ENCODE measurements around the gene MAML2. TPM values are rescaled to one million over a fixed set of nuclear protein-coding genes. Genes with fewer than 3 reads are reported as not detected.

The MAML2 gene
- polyA plus RNA-seq, 3 donors = 30.0 to 33.8 (median 30.9) TPM

DNA sequence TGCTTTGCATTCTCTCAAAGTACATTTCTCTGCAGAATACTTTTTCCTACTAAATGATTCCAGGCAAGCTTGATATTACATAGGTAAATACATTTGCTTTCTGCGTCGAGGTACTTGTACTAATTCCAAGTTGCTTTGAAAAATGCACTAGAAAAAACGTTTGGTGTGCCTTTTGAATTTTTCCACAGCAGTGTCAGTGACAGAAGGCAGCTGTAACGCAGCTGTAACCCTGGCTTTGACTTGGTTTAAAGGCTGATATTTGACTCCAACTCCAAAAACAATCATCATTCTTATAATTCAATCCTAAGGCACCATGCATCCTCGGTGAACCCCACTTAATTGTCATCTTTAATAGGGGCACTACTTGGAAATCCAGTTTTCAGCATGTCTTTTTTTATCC, 125.0 kb downstream of the MAML2 start:
- DNase-seq (ENCODE audit: low read depth in 3 of 3, low spot score in 2 of 3) = no peak

DNA sequence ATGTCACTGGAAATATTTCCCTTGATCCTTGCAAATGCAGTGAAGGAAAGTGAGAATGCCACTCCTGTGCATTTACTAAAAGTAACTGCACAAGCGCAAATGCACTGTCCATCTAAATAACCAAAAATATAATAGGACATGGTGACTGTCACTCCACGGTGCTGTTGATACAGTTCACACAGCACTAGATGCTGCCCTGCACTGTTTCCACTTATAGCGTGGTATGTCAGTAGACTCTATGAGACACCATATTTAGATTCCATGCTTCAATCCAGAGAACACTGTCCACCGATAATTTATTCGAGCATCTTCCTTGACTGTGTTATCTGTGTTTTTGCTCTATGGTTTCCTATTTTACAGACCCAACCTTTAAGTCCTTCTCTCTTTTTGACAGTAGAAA, 125.8 kb downstream of the MAML2 start:
- DNase-seq (ENCODE audit: low read depth in 3 of 3, low spot score in 2 of 3) = no peak

DNA sequence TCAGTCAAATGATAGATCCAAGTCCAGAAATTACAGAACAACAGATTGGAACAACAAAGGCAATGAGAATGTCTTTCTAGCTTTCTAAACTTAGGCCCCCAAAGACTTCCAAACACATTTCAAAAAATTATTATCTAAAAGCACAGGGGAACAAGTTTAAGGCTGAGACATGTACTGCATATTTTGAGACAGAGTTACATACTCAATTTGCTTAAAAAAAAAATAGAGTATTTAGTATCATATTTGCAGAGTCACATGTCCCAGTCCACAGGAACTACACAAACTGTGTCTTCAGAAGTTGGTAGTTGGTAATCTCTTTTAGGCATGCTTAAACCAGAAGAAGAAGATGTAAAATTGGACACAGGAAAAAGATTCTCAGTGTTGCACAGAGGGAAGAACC, 127.2 kb downstream of the MAML2 start:
- DNase-seq (ENCODE audit: low read depth in 3 of 3, low spot score in 2 of 3) = no peak

DNA sequence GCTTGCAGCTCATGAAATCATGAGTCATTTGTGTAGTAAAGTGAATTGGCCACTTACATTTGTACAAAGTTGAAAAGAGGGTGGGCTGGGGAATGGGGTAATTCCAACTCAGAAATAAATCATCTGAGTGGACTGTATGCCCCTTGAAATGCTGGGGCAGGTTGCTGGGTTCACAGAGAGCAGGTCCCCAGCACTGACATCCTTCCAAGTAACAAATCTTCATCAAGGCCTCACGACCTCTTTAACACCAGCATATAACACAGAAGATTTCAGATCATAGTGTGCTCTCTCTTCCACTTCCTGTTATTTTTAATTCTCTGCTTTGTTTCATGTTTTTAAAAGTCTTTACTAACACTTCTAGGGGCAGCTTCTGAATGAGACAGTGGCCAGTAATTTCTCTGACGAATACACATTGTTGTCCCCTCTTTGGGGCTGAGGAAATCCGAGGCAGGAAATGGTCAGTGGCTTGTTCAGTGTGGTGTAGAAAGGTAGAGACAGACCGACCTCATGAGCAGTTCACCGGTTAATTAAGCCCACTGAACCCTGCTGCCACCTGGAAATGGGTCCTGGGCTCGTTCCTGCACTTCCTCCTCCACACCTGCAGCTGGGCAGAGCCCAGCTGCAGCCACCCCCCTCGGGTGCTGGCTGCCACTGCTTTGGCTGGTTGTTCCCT, 127.7 kb downstream of the MAML2 start:
- no peak for DNase-seq (ENCODE audit: low read depth in 3 of 3, low spot score in 2 of 3)

DNA sequence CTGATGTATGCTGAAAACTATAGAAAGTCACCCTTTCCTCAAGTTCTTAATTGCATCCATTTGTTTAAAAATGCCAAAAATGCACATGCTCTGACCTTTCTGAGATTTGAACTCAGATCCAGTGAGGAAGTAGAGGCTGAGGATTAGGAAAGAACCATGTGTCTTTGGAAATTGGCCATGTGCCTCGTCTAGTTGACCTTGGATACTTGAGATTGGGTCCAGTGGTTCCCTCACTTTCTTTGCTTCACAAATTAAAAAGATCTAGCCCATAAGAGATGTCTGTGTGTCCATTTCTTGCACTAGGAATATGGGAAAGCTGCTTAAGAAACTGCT, 128.3 kb downstream of the MAML2 start:
- no peak for DNase-seq (ENCODE audit: low read depth in 3 of 3, low spot score in 2 of 3)

DNA sequence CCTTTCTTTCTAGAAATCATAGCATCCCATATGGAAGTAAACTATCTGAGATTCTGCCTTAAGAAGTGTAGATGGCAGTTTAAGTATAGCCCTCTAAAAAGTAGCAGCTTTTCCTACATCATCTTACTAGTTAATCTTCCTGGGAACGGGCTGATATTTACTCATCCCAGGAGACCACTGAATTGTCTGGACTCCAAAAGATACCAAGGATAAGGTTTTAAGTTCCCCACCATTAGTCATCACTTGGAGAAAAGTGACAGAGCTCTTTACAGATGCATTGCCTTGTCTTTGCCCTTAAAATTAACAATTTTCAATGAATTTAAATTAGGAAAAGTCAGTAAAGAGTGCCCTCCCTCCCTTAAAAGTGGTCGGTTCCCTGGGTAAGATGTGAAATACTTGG, 129.5 kb downstream of the MAML2 start:
- no peak for DNase-seq (ENCODE audit: low read depth in 3 of 3, low spot score in 2 of 3)

DNA sequence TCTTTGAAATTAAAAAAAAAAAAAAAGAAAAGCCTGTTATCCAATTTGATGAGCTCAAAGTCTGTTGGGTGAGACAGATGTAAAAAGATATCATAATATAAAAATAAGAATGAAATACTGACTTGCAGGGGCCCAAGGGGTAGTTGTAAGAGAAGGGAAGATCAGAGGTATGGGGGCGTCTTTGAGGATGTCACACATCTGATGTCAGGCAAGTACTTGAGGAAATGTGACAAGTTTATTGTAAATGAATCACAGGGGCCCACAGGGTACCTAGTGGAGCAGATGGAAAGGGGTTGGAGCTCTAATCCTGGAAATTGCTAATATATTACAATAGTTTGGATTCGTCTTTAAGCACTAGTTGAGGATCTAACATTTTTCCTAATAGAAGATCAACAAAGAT, 131.6 kb downstream of the MAML2 start:
- DNase-seq (ENCODE audit: low read depth in 3 of 3, low spot score in 2 of 3) = no peak

DNA sequence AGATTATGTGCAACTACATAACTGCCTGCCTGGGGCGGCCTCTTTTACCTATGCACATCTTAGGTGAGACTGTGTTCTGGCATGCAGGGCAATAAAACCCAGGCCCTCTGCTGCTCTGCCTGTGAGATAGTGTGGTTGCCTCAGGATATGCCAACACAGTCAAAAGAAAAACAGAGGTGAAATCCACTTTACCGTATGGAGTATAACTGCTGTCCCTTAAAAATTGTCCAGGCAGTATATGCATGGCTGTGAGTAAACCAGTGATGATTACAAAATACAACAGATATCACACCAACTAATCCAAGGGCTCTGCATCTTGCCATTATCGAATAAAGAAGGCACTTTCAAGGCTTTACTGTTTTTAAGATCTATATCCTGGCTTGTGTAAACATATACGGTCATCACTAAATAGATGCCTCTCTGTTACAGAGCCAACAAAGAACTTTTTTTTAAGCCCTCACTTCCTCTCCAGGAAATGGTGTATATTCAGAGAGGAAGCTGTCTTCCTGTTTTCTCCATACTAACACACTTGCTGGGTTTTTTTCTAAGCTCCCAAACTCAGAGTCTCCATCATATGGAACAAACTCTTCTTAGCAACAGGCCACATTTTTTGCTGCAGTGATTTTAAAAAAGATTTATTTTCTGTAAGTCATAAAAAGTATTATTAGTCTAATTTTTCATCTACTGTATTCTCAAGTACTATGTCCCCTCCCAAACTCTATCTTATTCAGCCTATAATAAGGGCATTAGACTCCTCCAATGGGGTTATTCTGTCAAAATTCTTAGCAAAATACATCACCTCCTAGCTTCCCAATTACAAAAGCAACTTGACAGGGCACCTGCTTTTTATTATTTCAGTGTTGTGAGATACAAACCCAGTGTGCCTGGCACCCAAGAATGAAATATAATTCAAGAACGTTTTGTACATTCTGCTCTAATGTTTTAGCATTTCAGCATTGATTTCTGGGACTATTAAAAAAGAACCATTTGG, 135.2 kb downstream of the MAML2 start:
- no peak for DNase-seq (ENCODE audit: low read depth in 3 of 3, low spot score in 2 of 3)

DNA sequence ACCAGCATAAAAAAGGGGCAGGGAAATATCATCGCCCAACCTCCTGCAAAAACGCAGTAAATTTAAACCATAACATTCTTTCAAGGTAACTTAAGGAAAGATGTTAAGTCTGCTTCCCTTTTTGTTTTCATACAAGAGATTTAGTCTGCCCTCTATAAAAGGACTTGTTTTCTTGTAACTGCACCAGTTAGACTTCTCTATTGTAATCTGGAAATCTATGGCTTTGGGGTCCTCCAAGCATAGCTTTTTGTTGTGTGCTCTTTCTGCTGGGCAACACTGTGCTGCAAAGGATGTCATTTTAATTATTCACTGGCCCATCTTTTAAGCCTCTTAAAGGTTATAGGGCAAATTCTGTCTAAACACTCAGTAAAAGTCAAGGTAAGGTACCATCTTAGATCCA, 136.0 kb downstream of the MAML2 start:
- no peak for DNase-seq (ENCODE audit: low read depth in 3 of 3, low spot score in 2 of 3)

DNA sequence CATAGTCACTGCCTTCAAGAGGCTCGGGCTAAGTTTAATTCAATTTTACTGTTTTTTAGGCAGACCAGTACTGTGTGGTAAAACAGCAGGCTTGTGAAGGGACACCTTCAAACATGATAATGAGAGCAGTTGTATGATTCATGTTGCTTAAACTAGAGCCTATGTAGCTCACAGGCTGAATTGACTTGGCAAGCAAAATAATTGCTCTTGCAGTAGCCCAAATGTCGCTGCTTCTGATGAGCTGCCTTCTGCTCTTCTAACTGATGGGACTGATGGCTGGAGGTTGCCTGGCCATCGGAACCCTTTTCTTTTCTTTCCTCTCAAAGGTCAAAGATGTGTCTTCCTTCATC, 137.6 kb downstream of the MAML2 start:
- DNase-seq (ENCODE audit: low read depth in 3 of 3, low spot score in 2 of 3) = no peak

DNA sequence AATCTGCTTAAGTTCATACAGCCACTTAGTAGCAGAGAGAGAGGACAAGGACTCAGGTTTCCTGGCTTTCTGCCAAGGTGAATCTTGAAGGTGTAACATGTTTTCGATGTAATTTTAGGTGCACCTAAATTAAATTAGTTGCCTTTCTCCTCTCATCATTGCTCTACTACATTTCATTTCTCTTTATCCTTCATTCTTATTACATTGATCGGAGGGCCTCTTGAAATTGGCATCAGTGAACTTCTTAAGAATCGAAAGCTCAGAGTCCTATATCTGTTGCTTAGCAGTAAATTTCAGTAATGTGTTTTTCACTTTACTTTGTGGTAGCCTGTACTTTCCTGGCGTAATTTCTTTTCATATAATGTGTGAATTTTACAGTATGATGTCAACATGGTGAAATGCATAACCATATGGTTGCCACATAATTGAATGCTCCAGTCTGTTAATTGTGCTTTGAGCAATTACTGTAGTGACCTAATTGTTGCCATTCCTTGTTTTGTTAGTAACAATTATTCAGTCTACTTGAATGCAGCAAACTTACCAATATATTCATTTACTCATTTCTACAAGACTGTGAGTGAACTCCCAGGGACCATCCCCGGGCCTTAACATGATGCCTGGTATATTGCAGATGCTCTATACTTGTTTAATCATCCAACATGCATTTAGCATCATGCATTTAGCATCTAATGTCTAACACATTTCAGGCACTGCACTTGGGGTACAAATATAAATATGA, 138.1 kb downstream of the MAML2 start:
- DNase-seq (ENCODE audit: low read depth in 3 of 3, low spot score in 2 of 3) = no peak

DNA sequence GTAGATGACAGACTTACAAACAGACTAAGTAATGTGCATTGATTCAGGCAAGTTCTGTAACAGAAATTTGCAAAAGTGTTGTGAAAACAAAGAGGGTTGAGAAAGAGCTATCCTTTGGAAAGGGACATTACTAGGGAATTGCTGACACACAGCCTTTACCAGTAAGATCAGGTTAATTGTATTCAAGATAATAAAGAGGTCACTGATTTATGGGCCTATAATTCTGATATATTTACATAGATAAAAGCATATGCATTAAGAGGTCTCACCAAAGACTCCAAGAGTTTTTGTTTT, 138.7 kb downstream of the MAML2 start:
- DNase-seq (ENCODE audit: low read depth in 3 of 3, low spot score in 2 of 3) = no peak

DNA sequence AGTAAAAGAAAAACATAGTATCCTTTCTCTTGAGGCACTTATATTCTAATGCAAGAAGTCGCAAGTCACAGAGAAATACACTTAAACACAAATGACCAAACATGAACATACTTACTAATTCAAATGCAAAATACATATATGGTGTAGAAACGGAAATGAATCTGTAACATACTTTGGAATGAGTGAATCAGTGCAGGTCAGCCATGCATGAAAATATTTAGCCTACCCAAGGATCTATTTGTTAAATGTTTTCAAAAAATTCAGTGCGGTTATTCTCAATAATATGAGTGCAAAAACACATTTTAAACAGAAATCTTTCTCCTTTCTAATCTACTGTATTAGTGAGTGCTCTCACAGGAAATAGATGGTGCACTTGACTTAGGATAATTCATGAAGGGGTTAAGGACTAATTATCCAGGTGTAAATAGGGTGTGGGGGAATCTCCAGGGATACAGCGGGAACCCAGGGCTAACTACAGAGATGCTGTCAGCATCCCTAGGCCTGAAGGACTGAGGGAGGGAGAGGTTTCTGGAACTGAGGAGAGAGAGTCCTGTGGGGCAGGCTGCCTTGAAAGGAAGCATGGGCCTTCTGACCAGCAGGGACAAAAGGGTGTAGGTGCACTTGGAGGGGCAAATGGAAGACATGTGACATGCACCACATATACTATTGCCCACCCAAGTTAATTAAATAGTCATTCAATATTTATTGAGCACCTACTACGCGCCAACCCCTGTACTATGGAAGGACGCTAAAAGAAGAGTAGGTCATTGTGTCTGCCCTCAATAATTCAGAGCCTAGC, 139.2 kb downstream of the MAML2 start:
- DNase-seq (ENCODE audit: low read depth in 3 of 3, low spot score in 2 of 3) = no peak

DNA sequence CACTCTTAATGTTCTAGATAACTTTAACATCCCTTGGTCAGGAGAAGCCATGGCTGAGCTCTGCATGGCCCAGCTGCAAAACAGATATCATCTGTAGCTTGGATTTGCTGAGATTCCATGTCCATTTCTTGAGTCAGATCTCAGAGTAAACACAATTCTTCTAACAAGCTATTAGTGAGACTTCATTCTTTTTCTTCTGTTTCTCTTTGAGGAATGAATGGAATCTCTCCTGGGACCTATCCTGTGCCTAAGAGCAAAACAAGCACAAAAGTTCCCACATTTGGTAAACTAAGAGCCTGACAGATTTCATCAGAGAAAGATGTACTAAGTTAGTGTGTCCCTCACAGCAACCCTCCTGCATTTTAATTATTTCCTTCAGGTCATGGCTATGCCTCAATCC, 142.8 kb downstream of the MAML2 start:
- DNase-seq (ENCODE audit: low read depth in 3 of 3, low spot score in 2 of 3) = no peak

DNA sequence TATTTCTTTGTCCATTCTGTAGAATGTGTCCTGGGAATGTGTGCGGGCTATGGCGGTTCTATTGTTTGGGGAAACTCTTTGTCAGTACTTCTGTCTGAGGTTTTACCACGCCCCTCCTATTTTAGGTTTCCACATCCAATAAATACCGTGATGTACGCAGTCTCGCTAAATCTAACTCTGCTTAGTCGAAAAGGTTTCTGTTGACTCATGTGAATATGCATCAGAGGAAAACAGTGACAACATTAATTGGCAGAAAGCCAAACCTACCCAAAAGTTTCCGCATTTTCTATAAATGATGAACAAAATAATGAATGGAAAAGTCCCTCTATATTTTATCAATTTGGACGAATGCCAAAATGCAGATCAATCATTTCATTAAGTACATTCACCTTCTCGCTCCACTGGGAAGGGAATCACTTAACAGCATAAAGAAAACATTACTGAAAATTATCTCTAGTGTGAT, 143.4 kb downstream of the MAML2 start:
- no peak for DNase-seq (ENCODE audit: low read depth in 3 of 3, low spot score in 2 of 3)

DNA sequence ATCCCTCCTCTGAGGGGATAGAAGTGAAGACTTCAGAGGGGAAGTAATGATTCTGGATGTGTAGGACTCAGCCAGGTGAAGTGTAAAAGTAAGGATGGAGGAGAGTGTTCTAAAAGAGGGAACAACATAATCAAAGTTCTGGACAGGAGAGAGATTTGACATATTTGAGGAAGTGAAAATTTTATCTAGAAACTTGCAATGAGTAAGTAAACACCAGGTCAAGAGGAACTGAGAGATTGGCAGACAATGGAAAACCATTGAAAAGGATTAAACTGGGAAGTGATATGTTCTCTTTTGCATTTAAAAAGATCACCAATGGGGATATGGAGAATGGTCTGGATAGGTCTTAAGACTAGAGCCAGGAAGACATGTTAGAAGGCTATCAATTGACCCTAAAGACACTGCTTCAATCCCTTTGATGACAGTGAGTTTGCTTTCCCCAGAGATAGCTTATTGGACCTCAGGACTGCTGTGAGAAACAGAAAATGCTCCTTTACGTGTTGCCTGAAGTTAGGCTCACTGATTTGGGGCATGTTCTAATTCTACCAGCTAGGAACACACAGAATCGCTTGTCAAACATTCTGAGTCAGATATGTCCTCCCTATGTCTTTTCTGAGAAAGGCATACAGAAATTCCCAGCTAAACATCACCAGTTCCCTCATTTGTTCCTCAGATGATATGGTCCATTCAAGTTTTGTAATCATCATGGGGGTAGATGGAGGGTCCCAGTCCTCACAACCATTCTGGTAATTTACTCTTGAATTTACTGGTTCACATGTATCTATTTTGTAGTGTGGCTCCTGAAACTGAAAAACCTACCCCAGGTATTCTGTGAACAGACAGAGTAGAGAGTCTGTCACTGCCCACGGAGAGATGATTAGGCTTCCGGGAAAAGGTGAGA, 144.9 kb downstream of the MAML2 start:
- no peak for DNase-seq (ENCODE audit: low read depth in 3 of 3, low spot score in 2 of 3)

DNA sequence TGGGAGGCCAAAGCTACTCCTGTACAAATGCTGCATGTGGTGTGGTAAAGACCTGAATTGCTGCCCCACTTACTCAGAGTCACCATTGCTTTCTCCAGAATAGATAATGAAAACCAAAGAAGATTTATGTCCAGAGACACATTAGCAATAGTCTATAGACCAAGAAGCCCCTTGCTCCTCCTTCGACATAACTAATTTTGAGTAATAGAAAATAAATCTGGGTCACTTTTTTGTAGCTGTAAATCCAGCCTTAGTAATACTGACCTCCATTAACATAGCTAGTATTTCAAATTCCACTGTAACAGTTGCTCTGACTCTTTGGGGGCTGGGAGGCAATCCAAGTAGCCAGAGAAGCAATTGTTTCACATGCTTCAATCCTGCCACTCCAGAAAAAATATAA, 145.9 kb downstream of the MAML2 start:
- no peak for DNase-seq (ENCODE audit: low read depth in 3 of 3, low spot score in 2 of 3)

DNA sequence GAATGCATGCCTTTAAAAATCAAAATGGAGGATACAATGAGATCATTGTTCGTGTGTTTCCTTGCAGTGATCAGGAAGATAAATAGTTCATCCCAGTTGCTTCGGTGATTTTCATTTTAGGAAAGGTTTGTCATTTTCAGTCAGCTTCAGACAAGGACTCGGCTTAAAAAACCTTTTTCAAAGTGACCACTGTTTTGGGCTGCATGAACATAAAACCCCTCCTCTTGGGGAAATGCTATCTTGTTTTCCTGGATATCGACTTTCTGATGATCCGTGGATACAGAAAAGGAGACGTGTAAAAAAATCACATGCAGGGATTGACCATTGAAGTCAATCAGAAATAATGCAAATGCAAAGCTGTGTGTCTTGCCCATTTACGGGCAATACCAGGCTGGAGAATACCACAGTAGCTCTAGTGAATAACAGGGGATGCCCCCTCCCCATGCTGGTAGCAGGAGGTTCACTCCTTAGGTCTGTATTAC, 146.8 kb downstream of the MAML2 start:
- no peak for DNase-seq (ENCODE audit: low read depth in 3 of 3, low spot score in 2 of 3)

DNA sequence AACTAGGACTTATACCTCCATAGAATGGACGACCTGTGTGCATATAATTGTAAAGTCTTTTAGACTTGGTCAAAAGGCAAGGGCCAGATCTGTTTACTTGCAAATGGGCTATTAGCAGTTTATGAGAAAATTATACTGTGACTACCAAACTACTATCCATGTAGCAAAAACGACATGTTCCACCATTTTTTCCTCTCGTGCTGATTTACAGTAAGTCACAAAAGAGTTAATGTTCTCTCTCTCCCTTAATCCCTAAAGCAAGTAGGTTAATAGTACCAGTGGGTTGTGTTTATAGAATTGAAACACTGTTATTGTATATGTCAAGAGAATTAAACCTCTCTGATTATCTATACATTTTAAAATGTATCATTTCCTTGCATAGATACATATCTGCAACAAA, 147.3 kb downstream of the MAML2 start:
- no peak for DNase-seq (ENCODE audit: low read depth in 3 of 3, low spot score in 2 of 3)

All from right renal cortex interstitium (tissue), 3 donors.